Fibroblast of lung (primary cell): Measurements from ENCODE around the gene AFAP1. TPM values are rescaled to one million over a fixed set of nuclear protein-coding genes. Genes with fewer than 3 reads are reported as not detected.
A peak's percentile ranks its signal among the peaks of the same experiment; 100 is the strongest.

Experiments
- DNase-seq, 2 donors: peaks; one replicate each; pipeline versions ENCODE4 v3.0.0 to v3.0.0-alpha.2; 2010; ENCODE audit warnings: low read depth in 2 of 2
- H2AFZ ChIP-seq: 2 replicates; pipeline ENCODE4 v1.5.1; 2012; ENCODE audit warnings: low read length, control low read depth, inconsistent platforms
- H3K27ac ChIP-seq: 2 replicates; pipeline ENCODE4 v1.5.1; 2011; ENCODE audit warnings: low read length, control low read depth; ENCODE audit not compliant: insufficient read depth
- H3K27me3 ChIP-seq: 2 replicates; pipeline ENCODE4 v1.5.1; 2011; ENCODE audit warnings: mild to moderate bottlenecking, low read length; ENCODE audit not compliant: control insufficient read depth, insufficient read depth
- H3K36me3 ChIP-seq: 2 replicates; pipeline ENCODE4 v1.5.1; 2011; ENCODE audit warnings: low read length; ENCODE audit not compliant: control insufficient read depth, insufficient read depth
- H3K4me1 ChIP-seq: 2 replicates; pipeline ENCODE4 v1.5.1; 2011; ENCODE audit warnings: low read length; ENCODE audit not compliant: control insufficient read depth, insufficient read depth; ENCODE audit errors: extremely low read depth
- H3K4me2 ChIP-seq: 2 replicates; pipeline ENCODE4 v1.5.1; 2011; ENCODE audit warnings: low read length, control low read depth; ENCODE audit not compliant: insufficient read depth; ENCODE audit errors: extremely low read depth
- H3K4me3 ChIP-seq, 4 experiments: fragments of 200-600 bp in 1 of 4; sonication (generic) in 1 of 4; replicated peaks in 1 of 4; 2 replicates each; pipeline ENCODE4 v1.5.1; 2011 to 2016; ENCODE audit warnings: low read length in 4 of 4, low read depth in 3 of 4, mild to moderate bottlenecking in 3 of 4, control low read depth in 2 of 4, inconsistent platforms in 1 of 4, mixed read lengths in 1 of 4; ENCODE audit not compliant: insufficient read depth in 1 of 4; ENCODE audit errors: control extremely low read depth in 1 of 4
- H3K79me2 ChIP-seq: 2 replicates; pipeline ENCODE4 v1.5.1; 2012; ENCODE audit warnings: mild to moderate bottlenecking, low read length, inconsistent platforms; ENCODE audit not compliant: control insufficient read depth, insufficient read depth
- H3K9ac ChIP-seq: 2 replicates; pipeline ENCODE4 v1.5.1; 2011; ENCODE audit warnings: mild to moderate bottlenecking, low read length, control low read depth; ENCODE audit not compliant: insufficient read depth
- H3K9me3 ChIP-seq: 2 replicates; pipeline ENCODE4 v1.5.1; 2012; ENCODE audit warnings: low read depth, low read length; ENCODE audit not compliant: control insufficient read depth, insufficient read depth
- H4K20me1 ChIP-seq: 2 replicates; pipeline ENCODE4 v1.5.1; 2011; ENCODE audit warnings: low read length; ENCODE audit not compliant: control insufficient read depth, insufficient read depth; ENCODE audit errors: extremely low read depth
- CTCF ChIP-seq, 2 donors: IDR thresholded peaks in 1 of 2; conservative IDR thresholded peaks in 1 of 2; 1 replicate in 1 of 2; 2 replicates in 1 of 2; pipeline ENCODE4 v1.5.1; 2011 to 2012; ENCODE audit warnings: low read length in 2 of 2, control low read depth in 1 of 2, inconsistent platforms in 1 of 2, low read depth in 1 of 2, mild to moderate bottlenecking in 1 of 2
- EZH2 ChIP-seq: IDR thresholded peaks from 2 replicates; pipeline ENCODE4 v1.5.1; 2012; ENCODE audit warnings: low read length, control low read depth, mild to moderate bottlenecking; ENCODE audit errors: missing control alignments
- polyA plus RNA-seq, 2 donors: library from polyadenylated mRNA; depleted of rRNA in 1 of 2; stranded (reverse) in 1 of 2; unstranded in 1 of 2; fragments of >200 nt; gene quantifications; 2 replicates each; pipeline ENCODE4 v1.2.1, GENCODE V29; 2011 to 2012; ENCODE audit warnings: missing spikeins in 1 of 2
- total RNA-seq: library from RNA; depleted of rRNA; stranded (reverse); fragments of >200 nt; gene quantifications from 2 replicates; pipeline ENCODE4 v1.2.1, GENCODE V29; 2014

Gene AFAP1
- total and polyA plus RNA-seq, 2 donors (not counting 1 experiment from before 2014, with no cell fraction given), result 21.8 to 30.1 TPM

GRCh38 chr4:7908668-7909067, 31.0 kb downstream of the AFAP1 start:
- H2AFZ ChIP-seq, result no peak overlapping the region
- H3K9ac ChIP-seq, result no peak overlapping the region
- no peaks in the 10 kb centered on the region for H3K27me3 ChIP-seq
- no peak overlapping the region for H3K4me3 ChIP-seq
- DNase-seq, result no peak
- H4K20me1 ChIP-seq, result no peaks in the 10 kb centered on the region
- H3K4me2 ChIP-seq, result no peak overlapping the region
- no peak overlapping the region for H3K27ac ChIP-seq
- peaks cover 47% of the 10 kb centered on the region for H3K4me1 ChIP-seq
- peaks cover 71% of the 10 kb centered on the region for H3K79me2 ChIP-seq
- no peaks in the 10 kb centered on the region for H3K9me3 ChIP-seq
- H3K36me3 ChIP-seq, result no peaks in the 10 kb centered on the region
- TF ChIP-seq EZH2 (no peak), CTCF (conservative IDR thresholded peaks at IDR 0.05 in 1 of 2, IDR thresholded peaks at IDR 0.05 in 1 of 2; ENCODE audit: low read depth in 1 of 2, low read length in 2 of 2) (no peak)

GRCh38 chr4:7907142-7907541, 32.5 kb downstream of the AFAP1 start:
- Histone ChIP-seq H3K36me3 (no peaks in the 10 kb centered on the region), H3K27ac (no peak overlapping the region), H2AFZ (no peak overlapping the region), H3K4me3 (no peak overlapping the region), H3K27me3 (no peaks in the 10 kb centered on the region), H3K9me3 (no peaks in the 10 kb centered on the region), H4K20me1 (no peaks in the 10 kb centered on the region), H3K79me2 (peaks cover 69% of the 10 kb centered on the region), H3K4me2 (no peak overlapping the region), H3K4me1 (peaks cover 48% of the 10 kb centered on the region), H3K9ac (no peak overlapping the region)
- no peak for TF ChIP-seq CTCF (conservative IDR thresholded peaks at IDR 0.05 in 1 of 2, IDR thresholded peaks at IDR 0.05 in 1 of 2; ENCODE audit: low read depth in 1 of 2, low read length in 2 of 2)
- TF ChIP-seq EZH2, result no peak
- DNase-seq, result no peak

- H3K9ac ChIP-seq, result no peak overlapping the region
- no peak for TF ChIP-seq EZH2
- TF ChIP-seq CTCF (conservative IDR thresholded peaks at IDR 0.05 in 1 of 2, IDR thresholded peaks at IDR 0.05 in 1 of 2; ENCODE audit: low read depth in 1 of 2, low read length in 2 of 2), result no peak
- no peaks in the 10 kb centered on the region for H3K36me3 ChIP-seq
- peak; percentile 43 to 71 for DNase-seq
- peak overlapping the region in 1 of 4 experiments; percentile 1 for H3K4me3 ChIP-seq
- peak overlapping the region; percentile 68 for H3K4me2 ChIP-seq
- H3K4me1 ChIP-seq, result peaks cover 42% of the 10 kb centered on the region
- no peaks in the 10 kb centered on the region for H4K20me1 ChIP-seq
- H3K27me3 ChIP-seq, result no peaks in the 10 kb centered on the region
- peaks cover 73% of the 10 kb centered on the region for H3K79me2 ChIP-seq
- peak overlapping the region; percentile 79 for H3K27ac ChIP-seq
- no peaks in the 10 kb centered on the region for H3K9me3 ChIP-seq
- no peak overlapping the region for H2AFZ ChIP-seq
These were observed 33.4 kb downstream of the AFAP1 start for GRCh38 chr4:7906171-7906701.
